ENCODE data around the gene RNF215.

Gene RNF215

DNA sequence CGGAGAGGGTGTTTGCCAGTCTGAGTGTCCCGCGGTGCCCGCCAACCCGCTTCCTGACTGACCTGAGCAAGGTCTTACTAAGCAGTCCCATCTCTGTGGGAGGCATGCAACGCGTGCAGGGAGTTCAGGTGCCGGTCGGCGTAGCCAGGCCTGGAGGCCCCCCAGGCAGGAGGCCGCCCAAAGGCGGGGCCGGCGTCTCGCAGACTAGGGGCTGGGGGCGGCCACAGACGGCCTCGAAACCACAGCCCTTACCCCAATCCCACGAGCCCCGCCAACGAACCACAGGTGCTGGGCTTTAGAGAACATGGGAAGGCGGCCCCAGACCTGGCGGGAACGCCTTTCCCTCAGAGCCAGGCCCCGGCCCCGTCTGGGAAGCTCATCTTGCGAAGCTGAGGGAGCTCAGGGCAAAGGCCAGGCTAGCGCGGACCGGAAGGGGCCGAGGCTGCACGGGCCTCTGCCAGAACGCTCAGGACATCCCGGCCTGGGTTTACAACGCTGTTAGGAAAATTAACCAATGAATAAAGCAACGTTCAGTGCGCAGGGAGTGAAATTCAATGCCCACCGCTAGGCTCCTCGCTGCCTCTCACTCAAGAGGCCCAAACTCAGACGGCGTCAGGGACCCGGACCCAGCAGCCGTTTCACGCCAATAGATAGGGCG lies 36.2 kb upstream of the RNF215 start:
- peak overlapping the region; percentile 69 for H3K4me3 ChIP-seq (ENCODE audit: low read depth, low read length)
- peak; percentile 74 for TF ChIP-seq POLR2A (IDR thresholded peaks at IDR 0.05; ENCODE audit: extremely low read depth, insufficient read length)
- TF ChIP-seq, protein P1, sequence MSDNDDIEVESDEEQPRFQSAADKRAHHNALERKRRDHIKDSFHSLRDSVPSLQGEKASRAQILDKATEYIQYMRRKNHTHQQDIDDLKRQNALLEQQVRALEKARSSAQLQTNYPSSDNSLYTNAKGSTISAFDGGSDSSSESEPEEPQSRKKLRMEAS (IDR thresholded peaks at IDR 0.05; ENCODE audit: low read depth, low read length): no peak
- TF ChIP-seq MYC (IDR thresholded peaks at IDR 0.05; ENCODE audit: low read depth, low read length): no peak
- TF ChIP-seq CTCF (IDR thresholded peaks at IDR 0.05; ENCODE audit: low read depth, low read length): no peak
- peak; percentile 63 for DNase-seq (ENCODE audit: low read depth)

GRCh38 chr22:30422481-30423300 lies 35.5 kb upstream of the RNF215 start:
- H3K4me3 ChIP-seq (ENCODE audit: low read depth, low read length): peak overlapping the region; percentile 69
- TF ChIP-seq POLR2A (IDR thresholded peaks at IDR 0.05; ENCODE audit: extremely low read depth, insufficient read length) (no peak), CTCF (IDR thresholded peaks at IDR 0.05; ENCODE audit: low read depth, low read length) (no peak), MYC (IDR thresholded peaks at IDR 0.05; ENCODE audit: low read depth, low read length) (no peak)
- TF ChIP-seq, protein P1 (IDR thresholded peaks at IDR 0.05; ENCODE audit: low read depth, low read length): no peak
- peak; percentile 74 for DNase-seq (ENCODE audit: low read depth)

- DNase-seq (ENCODE audit: low read depth): no peak
- H3K4me3 ChIP-seq (ENCODE audit: low read depth, low read length): no peak overlapping the region
- no peak for TF ChIP-seq CTCF (IDR thresholded peaks at IDR 0.05; ENCODE audit: low read depth, low read length)
Observed at GRCh38 chr22:30421695-30422480, 34.7 kb upstream of the RNF215 start.

DNA sequence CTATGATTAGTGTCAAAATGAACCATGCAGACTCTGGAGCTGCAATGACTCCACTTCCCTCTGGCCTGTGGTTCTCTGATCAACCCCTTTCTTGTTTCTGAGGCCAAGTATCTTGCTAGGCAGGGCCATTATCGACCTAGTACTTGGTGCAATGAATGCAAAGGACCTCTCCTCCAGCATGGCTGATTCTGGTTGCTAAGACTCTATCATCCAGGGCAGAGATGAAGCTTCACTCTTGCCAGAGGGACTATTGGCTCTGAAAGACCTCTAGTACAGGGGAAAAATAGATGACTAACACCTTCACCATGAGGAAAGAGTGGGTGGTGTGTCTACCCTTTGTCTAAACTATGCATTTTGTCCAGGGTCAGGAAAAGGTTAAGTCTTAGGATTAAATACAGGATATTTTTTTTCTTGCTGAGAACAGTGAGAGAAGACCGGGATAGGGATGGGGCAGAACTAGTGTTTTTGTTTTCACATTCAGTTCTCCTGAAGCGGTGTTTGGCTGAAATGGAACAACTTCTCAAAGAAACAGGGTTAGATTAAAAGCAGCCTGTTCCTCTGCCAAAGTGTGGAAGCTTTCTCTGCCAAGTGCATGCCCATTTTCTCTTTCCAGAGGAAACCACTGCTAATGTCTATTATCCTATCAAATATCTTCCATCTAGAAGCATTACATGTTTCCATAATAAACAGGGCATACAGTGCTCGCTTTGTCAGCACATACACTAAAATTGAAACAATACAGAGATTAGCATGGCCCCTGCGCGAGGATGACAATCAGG lies 33.3 kb upstream of the RNF215 start:
- H3K4me3 ChIP-seq (ENCODE audit: low read depth, low read length): no peak overlapping the region
- no peak for DNase-seq (ENCODE audit: low read depth)

GRCh38 chr22:30416837-30417236 lies 29.6 kb upstream of the RNF215 start:
- no peak for DNase-seq (ENCODE audit: low read depth)
- H3K4me3 ChIP-seq (ENCODE audit: low read depth, low read length): no peak overlapping the region
- TF ChIP-seq POLR2A (IDR thresholded peaks at IDR 0.05; ENCODE audit: extremely low read depth, insufficient read length) (no peak), MYC (IDR thresholded peaks at IDR 0.05; ENCODE audit: low read depth, low read length) (no peak), CTCF (IDR thresholded peaks at IDR 0.05; ENCODE audit: low read depth, low read length) (no peak)
- TF ChIP-seq, protein P1 (IDR thresholded peaks at IDR 0.05; ENCODE audit: low read depth, low read length): no peak

More for the DNA sequence above, 33.3 kb upstream of the RNF215 start:
- TF ChIP-seq MYC (IDR thresholded peaks at IDR 0.05; ENCODE audit: low read depth, low read length) (no peak), POLR2A (IDR thresholded peaks at IDR 0.05; ENCODE audit: extremely low read depth, insufficient read length) (no peak)
